Choroid plexus epithelial cell (primary cell): ENCODE data around the gene CNTNAP4.

Experiments
- DNase-seq: peaks from one replicate; pipeline ENCODE4 v3.0.0-alpha.2; 2010; ENCODE audit warnings: low read depth
- H3K4me3 ChIP-seq: 2 replicates; pipeline ENCODE4 v1.5.1; 2011; ENCODE audit warnings: low read depth, mild to moderate bottlenecking, control low read depth, low read length, moderate library complexity
- TF ChIP-seq, protein P1 (sequence below): conservative IDR thresholded peaks from 2 replicates; pipeline ENCODE4 v1.5.1; 2011; ENCODE audit warnings: low read depth, mild to moderate bottlenecking, control low read depth, inconsistent platforms, low read length, moderate library complexity

Gene CNTNAP4

GRCh38 chr16:76450890-76451289, 173.7 kb downstream of the CNTNAP4 start:
- no peak overlapping the region for H3K4me3 ChIP-seq
- DNase-seq, result no peak
- TF ChIP-seq, protein P1, sequence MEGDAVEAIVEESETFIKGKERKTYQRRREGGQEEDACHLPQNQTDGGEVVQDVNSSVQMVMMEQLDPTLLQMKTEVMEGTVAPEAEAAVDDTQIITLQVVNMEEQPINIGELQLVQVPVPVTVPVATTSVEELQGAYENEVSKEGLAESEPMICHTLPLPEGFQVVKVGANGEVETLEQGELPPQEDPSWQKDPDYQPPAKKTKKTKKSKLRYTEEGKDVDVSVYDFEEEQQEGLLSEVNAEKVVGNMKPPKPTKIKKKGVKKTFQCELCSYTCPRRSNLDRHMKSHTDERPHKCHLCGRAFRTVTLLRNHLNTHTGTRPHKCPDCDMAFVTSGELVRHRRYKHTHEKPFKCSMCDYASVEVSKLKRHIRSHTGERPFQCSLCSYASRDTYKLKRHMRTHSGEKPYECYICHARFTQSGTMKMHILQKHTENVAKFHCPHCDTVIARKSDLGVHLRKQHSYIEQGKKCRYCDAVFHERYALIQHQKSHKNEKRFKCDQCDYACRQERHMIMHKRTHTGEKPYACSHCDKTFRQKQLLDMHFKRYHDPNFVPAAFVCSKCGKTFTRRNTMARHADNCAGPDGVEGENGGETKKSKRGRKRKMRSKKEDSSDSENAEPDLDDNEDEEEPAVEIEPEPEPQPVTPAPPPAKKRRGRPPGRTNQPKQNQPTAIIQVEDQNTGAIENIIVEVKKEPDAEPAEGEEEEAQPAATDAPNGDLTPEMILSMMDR, result no peak

GRCh38 chr16:76455257-76455656, 178.1 kb downstream of the CNTNAP4 start:
- H3K4me3 ChIP-seq, result no peak overlapping the region
- no peak for DNase-seq
- TF ChIP-seq, protein P1, result no peak

DNA sequence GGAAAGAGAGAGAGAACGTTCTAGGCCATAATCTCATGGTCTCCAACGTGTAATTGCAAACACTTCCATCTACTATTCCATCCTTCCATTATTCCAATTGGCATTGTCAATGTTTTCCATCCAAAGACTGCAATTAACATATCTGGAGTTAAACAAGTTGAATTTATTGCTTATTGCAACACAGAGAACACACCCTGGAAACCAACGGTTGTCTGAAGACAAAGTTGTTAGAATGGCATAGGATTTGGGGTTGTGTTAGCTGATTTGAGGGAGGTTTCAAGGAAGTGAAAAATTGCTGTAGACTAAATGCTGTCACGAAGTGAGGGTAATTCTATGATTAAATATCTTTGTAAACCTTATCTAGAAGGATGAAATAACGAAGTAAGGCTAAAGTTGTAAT, 178.8 kb downstream of the CNTNAP4 start:
- H3K4me3 ChIP-seq, result no peak overlapping the region
- DNase-seq, result no peak
- TF ChIP-seq, protein P1, result no peak

GRCh38 chr16:76459111-76459510, 181.9 kb downstream of the CNTNAP4 start:
- no peak for DNase-seq
- H3K4me3 ChIP-seq, result no peak overlapping the region
- TF ChIP-seq, protein P1, result no peak

GRCh38 chr16:76461836-76462235, 184.6 kb downstream of the CNTNAP4 start:
- no peak for DNase-seq
- TF ChIP-seq, protein P1, result no peak
- H3K4me3 ChIP-seq, result no peak overlapping the region

- TF ChIP-seq, protein P1, result no peak
- no peak for DNase-seq
- H3K4me3 ChIP-seq, result no peak overlapping the region
Measured at GRCh38 chr16:76464955-76465620, 187.9 kb downstream of the CNTNAP4 start.

- TF ChIP-seq, protein P1, result no peak
- no peak for DNase-seq
Measured at GRCh38 chr16:76466871-76467270, 189.7 kb downstream of the CNTNAP4 start.

More at GRCh38 chr16:76466871-76467270, 189.7 kb downstream of the CNTNAP4 start:
- no peak overlapping the region for H3K4me3 ChIP-seq
